Cardiac fibroblast (primary cell): ENCODE results near the gene ADAM29.
"Not testable (repeated sequence)": the region's sequence is repeated elsewhere in the genome, so short reads cannot be mapped to it uniquely, and the experiment has no call there.

Experiments
- DNase-seq, 2 donors: peaks; one replicate each; pipeline versions ENCODE4 v3.0.0 to v3.0.0-alpha.2; 2010; ENCODE audit warnings: low read depth in 2 of 2
- H3K4me3 ChIP-seq, 2 donors: replicated peaks in 1 of 2; 1 replicate in 1 of 2; 2 replicates in 1 of 2; pipeline ENCODE4 v1.5.1; 2011; ENCODE audit warnings: low read depth in 2 of 2, low read length in 2 of 2, mild to moderate bottlenecking in 2 of 2, moderate library complexity in 1 of 2
- CTCF ChIP-seq: IDR thresholded peaks from one replicate; pipeline ENCODE4 v1.5.1; 2011; ENCODE audit warnings: low read depth, mild to moderate bottlenecking, low read length, inconsistent platforms

ADAM29 gene

GRCh38 chr4:174918058-174918457 is at the start of gene ADAM29:
TSS of gene ADAM29 (plus strand) at chr4:174918358. CDS start at chr4:174975526, 57,168 bp downstream.
- no peak within 1 kb of the TSS for H3K4me3 ChIP-seq
- no peak for TF ChIP-seq CTCF
- no peak for DNase-seq

GRCh38 chr4:174869339-174869738 is 48.8 kb upstream of the ADAM29 start:
- TF ChIP-seq CTCF: no peak

GRCh38 chr4:174870311-174870710 is 47.8 kb upstream of the ADAM29 start:
- H3K4me3 ChIP-seq: no peak overlapping the region
- TF ChIP-seq CTCF: no peak
- DNase-seq: no peak

More at GRCh38 chr4:174869339-174869738, 48.8 kb upstream of the ADAM29 start:
- no peak overlapping the region for H3K4me3 ChIP-seq
- DNase-seq: no peak

DNA sequence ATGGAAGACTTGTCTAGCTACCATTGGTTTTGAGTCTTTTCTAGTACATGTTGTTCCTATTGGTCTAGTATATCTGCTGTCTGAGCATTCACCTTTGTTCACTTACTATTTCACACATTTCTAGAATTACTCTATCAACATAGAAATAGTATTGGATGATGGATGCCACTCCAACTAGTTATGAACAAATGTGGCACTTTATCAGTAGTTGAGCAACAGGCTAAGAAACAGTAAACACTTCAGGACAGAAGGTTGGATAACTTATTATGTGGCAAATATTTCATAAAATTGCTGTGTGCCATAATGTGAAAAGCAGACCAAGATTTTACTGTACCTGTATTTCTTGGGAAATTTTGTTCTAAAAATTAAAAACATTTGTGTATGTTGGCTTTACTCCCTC is 46.8 kb upstream of the ADAM29 start:
- no peak for TF ChIP-seq CTCF
- DNase-seq: no peak

DNA sequence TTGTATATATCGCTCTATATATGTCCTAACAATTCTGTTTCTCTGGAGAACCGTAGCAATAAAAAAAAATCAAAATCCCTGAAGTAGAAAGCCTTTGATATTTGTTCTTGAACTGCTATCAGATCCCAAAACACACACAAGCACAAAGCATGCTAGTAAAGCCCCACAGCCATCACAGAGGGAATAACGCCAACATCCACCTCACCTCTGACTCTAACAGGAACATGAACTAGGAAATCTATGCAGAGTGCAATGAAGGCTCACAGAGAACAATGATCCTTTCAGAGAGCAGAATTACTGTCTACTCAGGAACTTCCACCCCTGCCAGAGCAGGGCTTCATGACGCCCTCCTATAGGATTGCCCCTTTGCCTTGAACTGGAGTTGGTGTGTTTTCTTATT is 45.0 kb upstream of the ADAM29 start:
- H3K4me3 ChIP-seq, DNase-seq: not testable (repeated sequence)

More for the DNA sequence above, 46.8 kb upstream of the ADAM29 start:
- H3K4me3 ChIP-seq: no peak overlapping the region

DNA sequence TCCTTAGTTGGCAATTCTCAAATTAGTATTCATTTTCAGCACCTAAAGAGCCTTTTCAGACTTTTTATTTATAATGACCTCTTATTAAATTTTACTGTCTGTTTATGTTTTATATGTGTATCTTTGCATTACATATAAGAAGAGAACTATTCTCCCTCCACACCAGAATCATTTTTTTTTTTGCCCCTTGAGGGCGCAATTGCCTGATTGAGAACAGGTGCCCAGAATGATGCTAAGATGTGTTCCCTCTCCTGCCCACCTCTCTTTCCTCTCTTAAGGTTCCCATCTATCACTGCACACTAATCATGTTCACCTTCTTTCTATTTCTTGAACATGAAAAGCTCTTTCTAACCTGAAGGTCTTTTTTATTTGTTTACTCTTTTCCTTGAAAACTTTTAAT is 44.2 kb upstream of the ADAM29 start:
- H3K4me3 ChIP-seq: no peak overlapping the region
- DNase-seq: peak in 1 of 2 donors; percentile 1
- peak; percentile 7 for TF ChIP-seq CTCF

GRCh38 chr4:174874898-174875297 is 43.3 kb upstream of the ADAM29 start:
- TF ChIP-seq CTCF: no peak
- H3K4me3 ChIP-seq: no peak overlapping the region
- no peak for DNase-seq
